ENCODE results near the gene IRX4.

GRCh38 chr5:1921711-1922110 is 39.0 kb upstream of the IRX4 start:
- no peak for TF ChIP-seq EZH2 (IDR thresholded peaks at IDR 0.05; ENCODE audit: low read length, missing control alignments)
- TF ChIP-seq CTCF (conservative IDR thresholded peaks at IDR 0.05 in 1 of 2, IDR thresholded peaks at IDR 0.05 in 1 of 2; ENCODE audit: low read depth in 1 of 2, low read length in 2 of 2), result no peak

Data from fibroblast of lung (primary cell).